OCI-LY3 (cell line): ENCODE data around the gene HOXC11.

Experiments
- CTCF ChIP-seq: fragments of 200-600, 300-600 bp; sonication (generic); IDR thresholded peaks from 2 replicates; pipeline ENCODE4 v1.5.1; 2014; ENCODE audit warnings: antibody characterized with exemption, low read length, low read depth
- EZH2phosphoT487 ChIP-seq: fragments of 200-600 bp; shearing (Covaris generic); IDR thresholded peaks from 2 replicates; pipeline ENCODE4 v1.6.1; 2018; ENCODE audit warnings: antibody characterized with exemption, mixed run types, low read depth

GRCh38 chr12:54007538-54008259, 34.8 kb downstream of the HOXC11 start:
- no peak for TF ChIP-seq CTCF
- no peak for TF ChIP-seq EZH2phosphoT487
